HG03108 (cell line): Measurements from ENCODE around the gene PMFBP1.

ENCODE experiments used
- ATAC-seq: cut with Tn5 transposase; IDR thresholded peaks from one replicate; pipeline ENCODE4 v1.9.1; 2021; ENCODE audit warnings: moderate library complexity; ENCODE audit not compliant: unreplicated experiment

PMFBP1 gene

DNA sequence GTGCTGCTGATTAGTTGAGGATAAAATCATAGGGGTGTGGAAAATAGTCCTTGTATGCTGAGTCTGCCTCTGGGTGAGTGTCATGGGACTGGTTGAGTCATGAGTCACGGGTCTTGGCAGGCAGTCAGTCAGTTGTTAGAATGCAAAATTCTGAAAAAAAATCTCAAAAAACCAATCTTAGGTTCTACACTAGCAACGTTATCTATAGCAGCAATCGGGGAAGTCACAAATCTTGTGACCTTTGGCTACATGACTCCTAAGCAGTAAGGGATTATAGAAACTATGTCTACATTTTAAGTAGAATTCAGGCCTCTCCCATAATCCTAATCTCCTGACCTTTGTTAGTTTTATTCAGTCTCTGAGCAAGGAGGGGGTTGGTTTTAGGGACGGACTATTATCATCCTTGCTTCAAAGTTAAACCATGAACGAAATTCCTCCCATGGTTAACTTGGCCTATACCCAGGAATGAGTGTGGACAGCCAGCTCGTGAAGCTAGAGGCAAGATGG, 18.0 kb upstream of the PMFBP1 start:
- ATAC-seq: no peak

GRCh38 chr16:72188541-72188940, 16.6 kb upstream of the PMFBP1 start:
- no peak for ATAC-seq

- no peak for ATAC-seq
Observed at GRCh38 chr16:72187551-72187950, 15.6 kb upstream of the PMFBP1 start.

GRCh38 chr16:72182976-72183375, 11.0 kb upstream of the PMFBP1 start:
- no peak for ATAC-seq

- ATAC-seq: no peak
Observed at GRCh38 chr16:72179204-72179970, 7.4 kb upstream of the PMFBP1 start.

DNA sequence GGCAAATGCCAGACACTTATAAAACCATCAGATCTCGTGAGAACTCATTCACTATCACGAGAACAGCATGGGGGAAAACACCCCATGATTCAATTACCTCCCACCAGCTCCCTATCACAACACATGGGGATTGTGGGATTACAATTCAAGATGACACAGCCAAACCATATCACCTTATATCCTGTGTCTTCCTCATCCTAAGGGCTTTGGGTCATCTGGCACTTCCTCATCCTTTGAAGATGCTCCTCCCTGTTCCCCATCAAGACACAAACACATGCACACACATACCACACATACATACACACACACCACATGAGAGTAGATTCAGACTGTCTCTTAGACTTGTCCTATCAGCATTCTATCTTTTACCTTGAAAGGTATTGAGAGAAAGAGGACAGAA, 2.8 kb upstream of the PMFBP1 start:
- no peak for ATAC-seq

- no peak for ATAC-seq
Observed at GRCh38 chr16:72173997-72174396, 2.0 kb upstream of the PMFBP1 start.

GRCh38 chr16:72171236-72171635, 719 bp downstream of the PMFBP1 start:
- no peak for ATAC-seq

DNA sequence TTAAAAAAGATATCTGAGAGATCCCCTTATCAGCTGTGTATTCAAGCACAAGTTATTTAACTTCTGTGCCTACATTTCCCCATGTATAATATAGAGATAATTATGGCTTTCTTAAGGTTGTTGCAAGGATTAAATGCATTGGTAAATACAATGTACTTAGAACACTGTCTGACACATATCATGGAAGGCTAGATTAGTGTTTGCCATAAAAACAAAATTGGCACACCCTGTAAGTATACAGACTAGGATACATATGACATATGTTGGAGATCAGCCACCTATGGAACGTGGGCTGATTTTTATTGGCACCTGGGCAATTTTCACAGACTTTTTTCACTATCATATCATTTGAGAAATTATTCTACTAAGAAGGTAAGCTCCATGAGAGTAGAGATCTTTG, 2.2 kb downstream of the PMFBP1 start:
- ATAC-seq: no peak

DNA sequence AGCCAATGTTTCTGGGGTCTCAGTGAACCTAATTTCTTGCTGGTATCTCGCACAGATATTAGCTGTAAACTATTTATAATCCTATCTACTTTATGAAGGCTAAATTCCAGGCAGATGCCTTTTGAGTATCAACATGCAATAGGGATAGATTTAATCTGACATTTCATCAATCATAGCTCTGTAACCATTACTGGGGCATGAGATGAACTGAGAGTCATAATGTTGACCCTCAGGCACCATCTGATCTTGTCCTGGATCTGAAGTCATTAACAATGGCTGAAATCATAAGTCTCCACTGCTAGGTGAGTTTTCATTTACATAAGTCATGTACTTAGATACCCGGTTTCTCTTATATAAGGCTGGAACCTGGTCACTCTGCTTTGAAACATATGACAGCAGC, 3.6 kb downstream of the PMFBP1 start:
- ATAC-seq: no peak

GRCh38 chr16:72166954-72167561, 4.9 kb downstream of the PMFBP1 start:
- ATAC-seq: no peak

DNA sequence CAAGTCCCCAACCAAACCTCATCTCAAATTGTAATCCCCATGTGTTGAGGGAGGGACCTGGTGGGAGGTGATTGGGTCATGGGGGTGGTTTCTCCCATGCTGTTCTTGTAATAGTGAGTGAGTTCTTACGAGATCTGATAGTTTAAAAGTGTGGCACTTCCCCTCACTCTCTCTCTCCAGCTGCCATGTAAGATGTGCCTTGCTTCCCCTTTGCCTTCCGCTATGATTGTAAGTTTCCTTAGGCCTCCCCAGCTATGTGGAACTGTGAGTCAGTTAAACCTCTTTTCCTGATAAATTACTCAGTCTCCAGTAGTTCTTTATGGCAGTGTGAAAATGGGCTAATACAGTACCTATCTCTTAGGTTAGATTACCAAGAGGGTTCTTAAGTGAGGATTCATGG, 5.8 kb downstream of the PMFBP1 start:
- no peak for ATAC-seq

DNA sequence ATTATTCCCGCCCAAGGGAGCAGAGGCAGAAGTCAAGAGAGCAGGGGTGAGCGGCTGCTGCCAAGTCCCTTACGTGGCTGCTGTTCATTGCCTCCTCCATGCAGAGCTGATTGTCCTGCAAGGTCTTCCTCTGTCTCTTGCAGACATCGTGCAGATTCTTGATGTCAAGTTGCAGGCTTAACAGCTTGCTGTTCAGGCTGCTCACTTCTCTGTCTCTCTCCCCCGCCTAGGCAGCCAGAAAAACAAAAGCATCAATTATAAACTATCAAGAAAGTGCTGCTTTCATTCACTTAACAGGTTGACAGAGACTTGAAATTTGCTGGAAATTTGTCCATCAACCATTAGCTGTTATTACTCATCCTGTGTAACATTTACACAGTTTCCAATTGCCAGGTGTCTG, 7.3 kb downstream of the PMFBP1 start:
- no peak for ATAC-seq

DNA sequence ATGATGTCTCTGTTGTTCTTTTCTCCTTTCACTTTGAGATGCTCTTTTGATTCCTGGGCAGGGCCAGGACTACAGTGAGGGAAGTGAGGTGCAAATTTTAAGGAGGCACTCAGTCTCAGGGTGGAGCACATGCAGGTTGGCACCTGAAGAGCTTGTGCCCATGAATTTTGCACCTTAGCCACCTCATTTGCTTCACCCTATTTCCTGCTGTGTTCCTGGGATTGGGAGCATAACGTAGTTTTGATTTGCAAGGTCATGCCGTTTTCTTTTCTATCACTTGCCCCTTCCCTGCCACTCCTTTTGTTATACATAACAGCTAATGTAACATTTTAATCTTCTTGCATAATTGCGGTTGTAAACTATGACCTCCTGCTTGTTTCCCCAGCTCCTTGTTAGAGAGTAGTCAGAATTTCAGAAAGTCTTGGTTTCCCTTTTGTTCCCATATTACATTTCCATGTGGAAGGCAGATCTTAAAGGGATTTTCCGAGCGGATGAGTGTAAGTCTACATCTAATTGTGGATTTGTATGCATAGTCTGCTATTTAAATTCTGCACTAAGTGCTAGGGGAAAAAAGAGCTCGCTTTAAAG, 9.8 kb downstream of the PMFBP1 start:
- ATAC-seq: no peak

DNA sequence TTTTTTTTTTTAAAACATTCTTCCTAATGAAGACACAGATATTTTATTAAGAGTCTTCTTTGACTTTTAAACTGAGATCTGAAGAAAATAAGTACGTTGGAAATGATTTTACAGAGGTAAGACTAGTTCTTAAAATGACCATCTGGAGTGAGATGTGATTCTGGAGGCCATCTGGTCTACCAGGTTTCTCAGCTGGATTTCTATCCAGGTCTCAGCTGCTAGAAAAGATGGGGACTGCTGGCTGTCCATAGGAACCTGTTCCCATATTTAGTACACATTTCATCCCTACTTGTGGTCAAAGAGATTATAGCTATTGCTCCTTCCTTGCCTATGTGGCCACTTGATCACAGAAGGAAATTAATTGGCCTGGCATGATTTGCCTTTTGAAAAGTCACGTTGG, 12.2 kb downstream of the PMFBP1 start:
- no peak for ATAC-seq

GRCh38 chr16:72159386-72159785, 12.6 kb downstream of the PMFBP1 start:
- no peak for ATAC-seq

DNA sequence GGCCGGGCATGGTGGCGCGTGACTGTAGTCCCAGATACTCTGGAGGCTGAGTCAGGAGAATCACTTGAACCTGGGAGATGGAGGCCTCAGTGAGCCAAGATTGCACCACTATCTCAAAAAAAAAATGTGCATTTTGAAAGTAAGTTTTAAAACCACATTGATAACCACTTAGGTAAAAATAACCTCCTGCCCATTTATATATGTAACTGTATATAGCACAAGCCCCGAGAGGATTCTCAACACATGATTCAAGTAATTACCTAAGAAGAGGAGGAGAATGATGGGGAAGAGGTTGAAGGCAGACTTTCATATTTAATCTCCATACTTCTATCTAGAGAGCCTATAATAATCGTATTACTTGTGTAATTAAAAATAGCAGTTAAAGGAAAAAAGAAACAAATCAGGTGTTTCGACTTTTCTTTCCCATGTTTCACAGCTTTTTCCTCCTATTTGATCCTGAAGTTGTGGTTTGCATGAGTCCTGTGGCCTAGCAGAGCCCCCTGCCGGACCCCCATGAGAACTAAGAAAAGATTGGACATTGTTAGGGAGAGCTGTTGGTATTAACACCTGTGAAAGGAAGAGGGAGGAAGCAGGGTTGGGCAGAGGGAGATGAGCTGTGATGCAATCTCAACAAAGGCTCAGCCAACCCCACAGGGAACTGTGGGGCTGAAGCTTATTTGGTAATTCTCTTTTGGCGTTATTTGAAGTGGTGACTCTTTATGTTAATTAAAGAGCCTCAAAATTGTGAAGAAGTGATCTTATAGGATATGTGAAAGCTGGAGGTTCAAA, 22.1 kb downstream of the PMFBP1 start:
- ATAC-seq: no peak

DNA sequence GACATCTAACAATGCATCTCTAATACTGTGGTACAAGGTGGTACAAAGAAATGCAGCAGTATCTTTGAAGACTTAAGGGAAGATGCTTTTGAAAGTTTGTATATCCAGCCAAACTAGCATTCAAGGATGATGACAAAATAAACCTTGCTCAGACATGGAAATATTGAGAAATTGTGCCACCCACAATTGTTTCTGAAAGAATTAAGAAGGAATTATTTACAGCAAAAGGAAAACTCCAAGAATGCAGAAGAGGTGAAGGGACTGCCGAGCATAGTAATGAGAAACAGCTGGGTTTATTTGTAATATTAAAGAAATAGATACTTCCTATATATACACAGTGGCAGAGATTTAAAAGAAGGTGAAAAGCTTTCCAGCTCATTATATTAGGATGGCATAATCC, 29.5 kb downstream of the PMFBP1 start:
- ATAC-seq: no peak

DNA sequence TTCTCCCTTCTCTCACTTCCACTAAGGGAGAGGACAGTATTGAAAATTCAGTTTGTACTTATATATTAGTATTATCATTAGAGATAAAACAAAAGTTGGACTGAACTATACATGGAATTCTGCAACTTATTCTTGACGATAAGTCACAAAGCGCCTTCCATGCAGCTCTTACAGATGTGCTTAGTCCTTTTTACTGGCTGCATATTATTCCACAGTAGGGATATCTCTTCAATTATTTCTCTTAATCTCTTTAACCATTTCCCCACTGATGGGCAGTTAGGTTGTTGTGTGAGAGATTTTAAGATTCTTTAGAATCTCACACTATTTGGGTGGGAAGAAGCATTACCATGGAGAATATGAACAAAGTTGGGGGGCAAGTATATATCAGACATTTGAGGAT, 32.0 kb downstream of the PMFBP1 start:
- ATAC-seq: no peak

DNA sequence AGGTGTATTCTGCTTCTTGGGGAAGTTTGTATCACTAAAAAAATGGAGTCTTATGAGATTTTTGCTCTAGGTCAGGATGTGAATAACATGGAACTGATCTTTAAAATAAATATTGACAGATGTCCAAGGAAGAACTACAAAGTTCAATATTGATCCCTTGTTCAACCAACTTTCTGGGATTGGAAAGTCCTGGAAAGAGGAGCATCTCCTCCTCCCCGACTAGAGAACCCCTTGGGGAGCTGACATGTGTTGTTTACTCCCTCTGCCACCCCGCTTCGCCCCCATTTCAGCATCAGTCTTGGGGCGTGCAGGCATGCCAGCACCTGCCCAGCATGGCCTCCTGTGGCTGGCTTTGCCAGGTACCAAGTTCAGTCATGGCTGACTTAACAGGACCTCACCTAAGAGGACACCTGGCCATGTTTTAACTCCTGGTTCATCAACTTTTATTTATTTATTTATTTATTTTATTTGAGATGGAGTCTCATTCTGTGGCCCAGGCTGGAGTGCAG, 33.8 kb downstream of the PMFBP1 start:
- no peak for ATAC-seq

GRCh38 chr16:72137380-72138063, 34.4 kb downstream of the PMFBP1 start:
- no peak for ATAC-seq
